ENCODE measurements around the gene TMEM72. TPM values are rescaled to one million over a fixed set of nuclear protein-coding genes. Genes with fewer than 3 reads are reported as not detected.

Gene TMEM72
- total and polyA plus RNA-seq, 2 donors (not counting 3 experiments of a cell fraction or from before 2014, with no cell fraction given), result not detected

- no peaks in the 10 kb centered on the region for H4K20me1 ChIP-seq (replicated peaks; ENCODE audit: control insufficient read depth, extremely low read depth, insufficient read depth, low read length)
- H3K36me3 ChIP-seq (ENCODE audit: control insufficient read depth in 2 of 2, extremely low read depth in 1 of 2, insufficient read depth in 2 of 2, low read length in 2 of 2), result no peaks in the 10 kb centered on the region
- CTCF ChIA-PET, result interaction anchor here (1.5 to 3.5 kb wide), 1 partner anchor 28 kb away, joined by 6 to 10 read pairs; no protein-coding TSS in a partner anchor
- H2AFZ ChIP-seq (ENCODE audit: low read depth, low read length), result no peak overlapping the region
- no peak overlapping the region for H3K27ac ChIP-seq (ENCODE audit: insufficient read depth, low read depth, low read length)
- POLR2A ChIA-PET, result no interaction called here
- H3K27me3 ChIP-seq (ENCODE audit: control insufficient read depth in 2 of 2, insufficient read depth in 2 of 2, low read length in 2 of 2), result no peaks in the 10 kb centered on the region
- no peaks in the 10 kb centered on the region for H3K79me2 ChIP-seq (ENCODE audit: control insufficient read depth, insufficient read depth, low read length)
- no peak overlapping the region for H3K4me3 ChIP-seq (replicated peaks in 1 of 3; ENCODE audit: insufficient read depth in 1 of 3, low read depth in 1 of 3, low read length in 3 of 3)
- TF ChIP-seq GATA2 (IDR thresholded peaks at IDR 0.05; ENCODE audit: insufficient read depth, insufficient read length, low read depth, low read length), result no peak
- TF ChIP-seq, protein P1, sequence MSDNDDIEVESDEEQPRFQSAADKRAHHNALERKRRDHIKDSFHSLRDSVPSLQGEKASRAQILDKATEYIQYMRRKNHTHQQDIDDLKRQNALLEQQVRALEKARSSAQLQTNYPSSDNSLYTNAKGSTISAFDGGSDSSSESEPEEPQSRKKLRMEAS (IDR thresholded peaks at IDR 0.05; ENCODE audit: insufficient read depth, insufficient read length), result no peak
- TF ChIP-seq MYC (IDR thresholded peaks at IDR 0.05; ENCODE audit: low read depth, low read length), result no peak
- no peak for TF ChIP-seq POLR2A (IDR thresholded peaks at IDR 0.05; ENCODE audit: low read depth, low read length)
- TF ChIP-seq JUN (IDR thresholded peaks at IDR 0.05; ENCODE audit: borderline replicate concordance, insufficient read depth, insufficient read length, low read depth), result no peak
- no peak for TF ChIP-seq POLR2AphosphoS5 (IDR thresholded peaks at IDR 0.05; ENCODE audit: insufficient read depth, low read depth, low read length)
- no peak for TF ChIP-seq EZH2 (IDR thresholded peaks at IDR 0.05; ENCODE audit: borderline replicate concordance, low read depth, low read length, severe bottlenecking)
- TF ChIP-seq FOS (IDR thresholded peaks at IDR 0.05; ENCODE audit: borderline replicate concordance, insufficient read depth, low read length), result no peak
- TF ChIP-seq CTCF (IDR thresholded peaks at IDR 0.05; ENCODE audit: extremely low read depth in 1 of 2, insufficient read depth in 1 of 2, low read depth in 1 of 2, low read length in 2 of 2), result no peak
- H3K4me1 ChIP-seq (ENCODE audit: control insufficient read depth, extremely low read depth, insufficient read depth, low read length), result peaks cover 11% of the 10 kb centered on the region
- intact Hi-C loops (cut with micrococcal nuclease), result no loop called here
- no peak overlapping the region for H3K9ac ChIP-seq (replicated peaks; ENCODE audit: extremely low read depth, insufficient read depth, low read length)
- no peak overlapping the region for H3K4me2 ChIP-seq (ENCODE audit: insufficient read depth, low read length)
- dilution Hi-C loops (cut with MboI; ENCODE audit: extremely low pct_ligation_motif_present, low sequenced_read_pairs), result no loop called here
- H3K9me1 ChIP-seq (replicated peaks; ENCODE audit: control insufficient read depth, extremely low read depth, insufficient read depth, low read length), result no peaks in the 10 kb centered on the region
- no TSS peak for BruUV-seq (replicated peaks)
- FAIRE-seq, result no peak
- no peak for DNase-seq (ENCODE audit: low read depth, low spot score)
- no peaks in the 10 kb centered on the region for H3K9me3 ChIP-seq (replicated peaks; ENCODE audit: control insufficient read depth, insufficient read depth, low read length)
Observed at GRCh38 chr10:44960482-44961229, 49.5 kb downstream of the TMEM72 start.
